A673 (cell line): Measurements from ENCODE around the gene TPR.
A peak's percentile ranks its signal among the peaks of the same experiment; 100 is the strongest.

Experiments
- EZH2 ChIP-seq: fragments of 200-600 bp; sonication (generic); IDR thresholded peaks from 2 replicates; pipeline ENCODE4 v1.6.1; 2017; ENCODE audit warnings: borderline replicate concordance, low read depth, mild to moderate bottlenecking, mixed read lengths, antibody characterized with exemption, low read length; ENCODE audit not compliant: poor library complexity, severe bottlenecking
- TF ChIP-seq, protein P1 (sequence below): fragments of 300-800, 200-600 bp; sonication (generic); conservative IDR thresholded peaks from 2 replicates; pipeline ENCODE4 v1.5.1; 2017; ENCODE audit warnings: low read depth, mild to moderate bottlenecking, antibody characterized with exemption, low read length, moderate library complexity, mixed read lengths

DNA sequence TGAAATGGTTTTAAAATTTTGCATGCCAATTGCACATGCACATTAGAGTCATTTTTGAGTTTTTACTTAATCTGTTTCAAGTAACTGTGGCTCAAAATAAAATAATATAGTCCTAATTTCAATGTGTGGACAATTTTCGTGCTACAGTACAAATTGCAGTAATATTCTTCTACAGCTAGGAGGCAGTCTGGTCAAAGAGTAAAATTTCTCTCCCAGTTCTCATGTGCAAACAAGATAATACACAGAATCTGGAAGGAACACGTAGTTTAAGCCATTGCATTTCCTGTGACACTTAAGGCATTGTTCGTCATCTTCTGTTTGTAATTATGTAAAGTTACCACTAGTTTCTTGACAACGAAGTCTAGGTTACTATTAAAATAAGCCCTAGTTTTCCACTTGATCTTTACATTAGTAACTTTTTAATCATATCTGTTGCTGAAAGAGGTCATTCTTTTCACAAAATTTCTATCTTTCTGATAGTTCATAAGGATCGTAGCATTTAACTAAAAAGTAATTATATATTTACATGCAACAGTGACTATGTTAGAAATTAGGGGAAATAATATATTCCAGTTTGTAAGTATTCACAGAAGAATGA is 29.5 kb upstream of the TPR start:
- TF ChIP-seq, protein P1, sequence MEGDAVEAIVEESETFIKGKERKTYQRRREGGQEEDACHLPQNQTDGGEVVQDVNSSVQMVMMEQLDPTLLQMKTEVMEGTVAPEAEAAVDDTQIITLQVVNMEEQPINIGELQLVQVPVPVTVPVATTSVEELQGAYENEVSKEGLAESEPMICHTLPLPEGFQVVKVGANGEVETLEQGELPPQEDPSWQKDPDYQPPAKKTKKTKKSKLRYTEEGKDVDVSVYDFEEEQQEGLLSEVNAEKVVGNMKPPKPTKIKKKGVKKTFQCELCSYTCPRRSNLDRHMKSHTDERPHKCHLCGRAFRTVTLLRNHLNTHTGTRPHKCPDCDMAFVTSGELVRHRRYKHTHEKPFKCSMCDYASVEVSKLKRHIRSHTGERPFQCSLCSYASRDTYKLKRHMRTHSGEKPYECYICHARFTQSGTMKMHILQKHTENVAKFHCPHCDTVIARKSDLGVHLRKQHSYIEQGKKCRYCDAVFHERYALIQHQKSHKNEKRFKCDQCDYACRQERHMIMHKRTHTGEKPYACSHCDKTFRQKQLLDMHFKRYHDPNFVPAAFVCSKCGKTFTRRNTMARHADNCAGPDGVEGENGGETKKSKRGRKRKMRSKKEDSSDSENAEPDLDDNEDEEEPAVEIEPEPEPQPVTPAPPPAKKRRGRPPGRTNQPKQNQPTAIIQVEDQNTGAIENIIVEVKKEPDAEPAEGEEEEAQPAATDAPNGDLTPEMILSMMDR: peak; percentile 89
- TF ChIP-seq EZH2: no peak
